Activated CD4-positive, alpha-beta T cell treated with anti-CD3 and anti-CD28 coated beads, Interleukin-2, Interleukin-6, amounts not matched to agents 100 ng/mL and 50 ng/mL, durations not matched to agents 16 hours and 8 hours (primary cell): ENCODE data around the gene DEAF1.
A peak's percentile ranks its signal among the peaks of the same experiment; 100 is the strongest.

Experiments
- DNase-seq: peaks from one replicate; pipeline ENCODE4 v3.0.0-alpha.2; 2020

DEAF1 gene

DNA sequence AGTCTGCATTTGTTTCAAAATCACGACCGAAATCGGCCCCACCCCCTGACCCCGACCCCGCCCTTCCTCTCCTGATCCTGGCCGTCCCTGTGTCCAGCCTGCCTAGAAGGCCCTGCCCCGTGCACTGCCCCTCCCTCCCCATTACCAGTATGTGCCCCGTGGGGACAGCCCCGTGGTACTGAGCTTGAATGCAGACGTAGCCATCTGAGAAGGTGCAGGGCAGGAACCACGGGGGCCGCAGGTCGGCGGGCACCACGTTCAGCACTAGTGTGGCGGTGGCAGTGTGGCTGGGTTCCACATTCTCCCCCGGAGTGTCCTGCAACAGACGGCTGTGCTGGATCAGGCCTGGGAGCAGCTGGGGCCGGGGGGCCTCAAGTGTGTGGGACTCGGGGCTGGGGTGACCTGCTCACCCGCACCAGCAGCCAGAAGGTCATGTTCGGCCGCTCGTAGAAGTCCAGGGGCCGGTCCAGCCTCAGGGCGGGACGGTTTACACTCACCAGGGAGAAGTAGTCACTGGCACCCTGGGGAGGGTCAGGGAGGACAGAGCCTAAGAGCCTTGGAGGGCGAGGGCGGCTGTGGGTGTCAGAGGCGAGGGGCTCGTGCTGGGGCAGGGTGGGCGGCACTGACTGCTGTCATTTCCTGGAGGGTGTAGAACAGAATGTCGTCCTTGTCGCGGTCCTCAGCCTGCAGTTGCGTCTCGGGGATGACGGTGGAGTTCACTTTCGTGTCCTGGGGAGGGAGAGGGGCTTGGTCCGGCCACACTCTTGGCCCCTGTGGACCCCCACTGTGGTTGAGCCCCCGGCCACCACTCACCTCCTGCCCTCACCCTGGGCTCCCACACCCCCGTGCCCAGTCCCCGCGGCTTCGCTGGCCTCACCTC, 73.8 kb downstream of the DEAF1 start:
- DNase-seq, result no peak

DNA sequence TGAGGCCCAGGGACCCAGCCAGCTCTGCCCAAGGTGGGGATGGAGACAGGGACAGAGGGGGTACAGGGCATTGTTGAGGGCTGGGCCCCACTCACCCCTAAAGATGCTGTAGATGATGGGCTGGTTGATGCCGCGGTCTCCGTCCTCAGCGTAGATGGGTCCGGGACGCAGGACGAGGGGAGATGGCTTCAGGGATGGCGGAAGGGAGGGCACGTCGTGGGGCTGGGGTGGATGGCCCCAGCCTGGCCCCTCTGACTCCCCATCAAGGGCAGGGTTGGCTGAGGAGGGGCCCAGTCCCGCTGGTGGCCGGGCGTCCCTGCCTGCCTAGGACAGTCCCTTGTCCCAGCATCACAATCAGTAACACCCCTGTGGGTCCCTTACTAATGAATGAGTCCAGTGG, 74.8 kb downstream of the DEAF1 start:
- DNase-seq, result no peak

DNA sequence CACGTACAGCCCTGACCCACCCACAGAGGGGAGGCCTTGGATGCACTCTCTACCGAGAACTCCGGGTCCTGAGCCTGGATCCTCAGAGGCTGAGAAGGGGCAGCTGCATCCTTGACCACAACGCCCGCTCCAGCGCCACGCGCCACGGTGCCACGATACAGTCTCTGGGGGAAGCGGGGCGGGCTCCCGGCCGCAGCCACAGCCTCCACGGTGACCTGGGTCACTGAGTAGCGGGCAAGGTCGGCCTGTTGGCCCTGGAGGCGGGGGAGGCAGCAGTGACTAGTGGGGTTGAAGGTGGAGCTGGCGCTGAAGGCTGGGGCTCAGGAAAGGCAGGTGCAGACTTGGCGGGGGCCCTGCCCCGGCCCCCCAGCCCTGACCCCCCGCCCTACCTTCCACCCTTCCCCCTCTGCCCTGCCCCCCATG, 75.4 kb downstream of the DEAF1 start:
- no peak for DNase-seq

DNA sequence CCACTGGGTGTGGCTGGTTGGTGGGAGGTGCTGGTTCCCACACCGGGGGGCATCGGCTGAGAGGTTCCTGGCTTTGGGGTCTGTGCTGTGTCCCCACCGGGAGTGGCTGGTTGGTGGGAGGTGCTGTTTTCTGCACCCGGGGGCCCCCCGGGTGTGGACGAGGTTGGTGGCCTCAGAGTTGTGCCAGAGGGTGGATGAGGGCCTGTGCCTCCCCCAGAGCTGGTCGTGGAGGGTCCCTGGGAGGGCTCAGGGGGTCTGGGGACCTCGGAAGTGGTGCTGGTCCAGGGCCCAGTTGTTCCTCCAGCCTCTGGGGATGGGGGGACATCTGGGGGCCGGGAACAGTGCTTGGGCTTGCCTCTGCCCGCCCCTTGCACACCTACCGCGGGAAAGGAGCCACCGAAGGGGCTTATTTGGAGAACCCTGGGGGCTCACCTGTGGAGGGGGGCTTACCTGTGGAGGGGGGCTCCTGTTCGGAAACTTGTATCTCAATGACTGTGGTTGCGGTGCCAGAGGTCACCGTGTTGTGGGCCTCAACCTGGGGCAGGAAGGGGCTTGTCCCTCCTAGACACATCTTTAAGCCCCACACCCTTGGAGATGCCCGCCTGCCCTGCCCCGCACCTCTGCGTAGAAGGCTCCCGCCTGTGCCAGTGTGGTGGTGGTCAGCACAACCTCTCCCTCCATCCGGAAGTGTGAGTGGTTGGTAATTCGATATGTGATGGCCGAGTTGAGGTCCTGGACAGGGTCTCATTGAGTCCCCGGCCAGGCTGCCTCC, 76.0 kb downstream of the DEAF1 start:
- DNase-seq, result no peak

DNA sequence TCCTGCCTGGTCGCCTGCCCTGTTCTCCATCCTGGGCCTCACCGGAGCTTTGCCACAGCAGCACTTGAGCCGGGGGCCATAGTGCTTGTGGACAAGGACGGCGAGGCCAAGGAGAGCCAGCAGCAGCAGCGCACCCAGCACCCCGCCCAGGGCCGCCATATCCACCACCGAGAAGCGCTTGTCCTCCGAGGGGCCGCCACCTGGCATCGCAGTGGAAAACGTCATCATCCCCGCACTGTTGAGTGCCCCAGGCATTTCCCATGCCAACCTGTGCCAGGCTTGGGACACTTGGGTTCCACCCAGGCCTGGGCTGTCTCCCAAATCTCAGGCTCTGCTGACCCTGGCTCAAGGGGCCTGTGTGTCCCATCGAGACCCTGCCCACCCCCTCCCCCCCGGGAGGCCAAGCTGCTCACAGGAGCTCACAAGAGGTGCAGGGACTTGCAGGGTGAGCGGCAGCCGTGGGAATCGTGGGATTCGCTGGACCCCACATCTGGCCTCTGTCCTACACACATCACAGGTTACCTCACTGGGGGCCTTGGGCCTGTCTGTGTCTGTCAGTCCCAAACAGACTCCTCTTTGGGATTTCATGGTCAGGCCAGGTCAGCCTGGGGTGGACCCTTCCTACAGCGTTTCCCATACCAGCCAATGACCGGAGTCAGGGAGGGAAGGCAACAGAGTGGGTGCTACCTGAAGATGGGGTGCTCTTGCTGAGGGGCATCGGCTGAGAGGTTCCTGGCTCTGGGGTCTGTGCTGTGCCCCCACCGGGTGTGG, 76.9 kb downstream of the DEAF1 start:
- no peak for DNase-seq

DNA sequence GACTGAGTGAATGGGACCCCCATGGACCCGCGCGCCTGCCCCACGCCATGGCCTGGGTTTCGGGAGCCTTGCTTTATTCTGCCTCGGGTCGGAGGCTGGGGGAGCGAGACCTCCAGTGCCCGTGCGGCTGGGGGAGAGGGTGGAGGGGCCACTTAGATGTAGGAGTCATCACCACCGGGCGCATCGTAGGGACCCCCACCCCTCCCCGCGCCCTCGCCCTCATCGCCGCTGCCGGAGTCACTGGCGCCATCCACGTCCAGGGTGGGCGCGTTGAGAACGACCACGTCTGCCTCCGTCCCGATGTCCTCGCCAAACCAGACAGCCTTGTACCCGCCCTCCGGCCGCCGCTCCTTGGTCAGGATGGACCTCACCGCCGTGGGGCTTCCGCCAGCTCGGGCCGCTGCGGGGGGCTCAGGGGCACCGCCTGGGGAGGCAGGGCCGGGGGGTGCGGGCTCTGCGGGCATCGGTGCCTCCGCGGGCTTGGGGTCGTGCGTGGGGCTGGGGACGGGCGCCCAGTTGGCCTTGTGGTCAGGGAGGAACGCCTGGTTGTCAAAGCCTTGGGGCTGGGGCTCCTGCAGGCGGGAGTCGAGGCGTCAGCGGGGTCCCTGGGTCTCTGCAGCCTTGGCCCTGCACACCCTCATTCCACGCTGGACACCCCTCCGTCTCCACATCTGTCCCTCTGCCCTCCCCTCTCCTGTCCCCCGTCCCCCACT, 77.7 kb downstream of the DEAF1 start:
- no peak for DNase-seq

DNA sequence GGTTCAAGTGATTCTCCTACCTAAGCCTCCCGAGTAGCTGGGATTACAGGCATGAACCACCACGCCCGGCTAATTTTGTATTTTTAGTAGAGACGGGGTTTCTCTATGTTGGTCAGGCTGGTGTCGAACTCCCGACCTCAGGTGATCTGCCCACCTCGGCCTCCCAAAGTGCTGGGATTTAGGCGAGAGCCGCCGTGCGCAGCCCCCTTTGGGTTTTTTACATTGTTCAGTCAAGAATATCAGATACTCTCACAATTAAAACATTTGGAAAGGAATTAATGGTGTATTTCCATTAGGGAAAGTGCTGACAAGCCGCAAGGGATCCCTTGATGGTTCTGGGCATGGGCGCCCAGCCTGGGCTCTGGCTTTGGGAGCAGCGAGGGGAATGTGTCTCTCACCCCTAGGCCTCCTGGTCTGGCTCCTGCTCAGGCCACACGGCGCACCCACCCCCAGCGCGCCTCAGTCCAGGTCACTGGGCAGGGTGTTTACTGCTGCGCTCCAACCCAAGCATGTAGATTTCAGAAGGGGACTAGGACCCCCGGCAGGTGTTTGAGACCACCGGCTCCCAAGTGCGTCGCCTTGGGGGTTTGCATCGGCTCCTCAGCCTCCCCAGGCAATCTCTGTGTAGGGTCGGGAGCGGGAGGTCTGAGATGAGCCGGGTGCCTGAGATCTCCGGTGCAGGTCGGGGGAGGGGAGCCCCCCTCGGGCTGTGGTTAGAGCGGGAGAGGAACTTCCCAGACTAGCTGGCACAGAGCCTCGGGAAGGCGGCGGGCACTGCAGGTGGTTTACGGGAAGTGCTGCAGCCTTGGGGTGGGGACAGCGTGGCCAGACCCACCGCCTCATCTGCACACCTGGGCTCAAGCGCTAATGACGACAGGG, 78.5 kb downstream of the DEAF1 start:
- DNase-seq, result no peak

DNA sequence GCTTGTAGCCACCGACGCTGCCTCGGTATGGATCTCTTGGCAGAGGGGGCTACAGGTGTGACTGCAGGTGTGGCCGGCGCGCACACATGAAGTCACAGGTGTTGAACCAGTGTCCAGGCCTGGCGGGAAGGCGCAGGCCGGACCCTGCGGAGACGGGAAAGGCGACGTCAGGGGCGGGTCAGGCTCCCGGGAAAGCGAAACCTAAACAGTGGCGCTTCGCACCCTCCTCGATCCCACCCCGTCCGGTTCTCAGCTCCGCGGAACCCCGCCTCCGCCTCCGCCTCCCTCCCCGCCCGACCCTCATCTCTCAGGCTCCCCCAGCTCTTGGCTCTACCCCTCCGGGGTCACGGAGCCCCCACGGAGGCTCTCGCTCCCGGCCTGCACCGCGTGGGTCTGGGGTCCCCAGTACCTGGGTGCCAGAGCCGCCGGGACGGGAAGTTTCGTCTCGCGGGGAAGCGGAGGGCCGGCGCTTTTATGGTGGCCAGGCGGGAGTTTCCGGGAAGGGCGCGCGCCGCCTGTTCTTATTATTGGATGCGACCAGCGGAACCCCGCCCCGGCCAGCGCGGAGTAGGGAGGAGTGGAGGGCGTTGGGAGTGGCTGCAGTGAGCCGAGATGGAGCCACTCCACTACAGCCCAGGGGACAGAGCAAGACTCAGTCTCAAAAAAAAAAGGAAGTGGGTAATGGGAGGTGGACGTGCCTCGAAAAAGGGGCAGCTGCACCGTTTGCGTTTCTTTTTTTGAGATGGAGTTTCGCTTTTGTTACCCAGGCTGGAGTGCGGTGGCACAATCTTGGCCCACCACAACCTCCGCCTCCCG, 79.3 kb downstream of the DEAF1 start, which contains the start of gene IRF7:
IRF7 (minus strand) TSS at position 447 of the 816 bp plus-strand sequence. CDS start 586 bp downstream, outside the sequence.
- peak; percentile 92 for DNase-seq

DNA sequence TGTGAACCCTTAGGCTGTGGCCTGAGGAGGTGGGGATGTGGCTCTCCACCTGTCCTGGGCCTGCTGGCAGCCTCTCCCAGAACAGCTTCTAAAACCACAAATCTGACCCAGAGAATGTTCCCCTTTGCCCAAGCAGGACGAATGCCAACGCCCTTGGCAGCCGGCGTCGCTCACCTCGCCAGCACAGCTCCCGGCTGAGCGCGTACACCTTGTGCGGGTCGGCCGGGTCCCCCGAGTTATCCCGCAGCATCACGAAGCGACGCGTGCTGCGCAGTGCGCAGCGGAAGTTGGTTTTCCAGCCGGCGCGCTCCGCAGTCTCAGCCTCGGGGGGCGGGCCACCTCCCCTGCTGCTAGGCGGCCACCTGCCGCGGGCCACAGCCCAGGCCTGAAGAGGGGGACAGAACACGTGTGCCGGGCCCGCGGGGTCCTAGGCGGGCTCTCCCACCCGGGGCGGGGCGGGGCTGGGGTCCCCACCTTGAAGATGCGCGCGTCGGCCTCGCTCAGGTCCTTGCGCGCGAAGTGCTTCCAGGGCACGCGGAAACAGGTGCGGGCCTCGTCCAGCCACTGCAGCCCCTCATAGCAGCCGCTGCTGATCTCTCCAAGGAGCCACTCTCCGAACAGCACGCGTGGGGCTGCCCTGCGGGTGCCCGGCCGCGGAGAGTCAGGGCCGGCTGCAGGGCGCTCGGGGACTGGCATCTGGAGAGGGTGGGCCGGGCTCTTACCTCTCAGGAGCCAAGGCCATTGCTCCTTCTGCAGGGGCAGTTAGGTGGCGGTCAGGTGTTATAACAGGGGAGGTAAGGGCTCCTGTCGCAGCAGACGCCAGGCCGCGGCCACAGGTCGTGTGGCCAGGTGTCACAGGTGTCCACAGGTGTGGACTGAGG, 80.2 kb downstream of the DEAF1 start:
- DNase-seq, result no peak

DNA sequence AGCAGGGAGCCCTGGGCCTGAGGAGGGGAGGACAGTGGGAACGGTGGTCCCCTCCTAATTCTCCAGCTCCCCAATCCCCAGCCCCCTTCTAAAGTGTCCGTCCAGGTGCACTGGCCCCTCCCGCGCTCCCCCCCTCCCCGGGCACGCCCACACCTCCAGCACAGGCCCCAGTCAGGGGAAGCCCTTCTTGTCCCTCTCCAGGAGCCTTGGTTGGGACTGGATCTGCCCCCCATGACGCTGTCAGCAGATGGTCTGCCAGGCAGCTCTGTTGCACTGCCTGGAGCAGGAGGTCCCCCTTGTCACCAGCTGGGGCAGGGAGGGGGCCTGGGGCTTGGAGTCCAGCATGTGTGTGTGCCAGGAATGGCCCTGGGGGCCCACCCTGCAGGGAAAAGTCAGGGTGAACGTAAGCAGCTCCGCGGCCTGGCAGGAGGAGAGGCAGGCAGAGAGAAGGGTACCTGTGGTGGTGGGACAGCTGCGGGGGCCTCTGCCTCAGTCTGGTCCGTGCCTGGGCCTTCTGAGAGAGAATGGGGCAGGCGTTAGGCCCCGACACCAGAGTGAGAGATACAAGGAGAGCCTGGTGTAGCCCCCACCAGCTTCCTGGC, 80.9 kb downstream of the DEAF1 start:
- no peak for DNase-seq

DNA sequence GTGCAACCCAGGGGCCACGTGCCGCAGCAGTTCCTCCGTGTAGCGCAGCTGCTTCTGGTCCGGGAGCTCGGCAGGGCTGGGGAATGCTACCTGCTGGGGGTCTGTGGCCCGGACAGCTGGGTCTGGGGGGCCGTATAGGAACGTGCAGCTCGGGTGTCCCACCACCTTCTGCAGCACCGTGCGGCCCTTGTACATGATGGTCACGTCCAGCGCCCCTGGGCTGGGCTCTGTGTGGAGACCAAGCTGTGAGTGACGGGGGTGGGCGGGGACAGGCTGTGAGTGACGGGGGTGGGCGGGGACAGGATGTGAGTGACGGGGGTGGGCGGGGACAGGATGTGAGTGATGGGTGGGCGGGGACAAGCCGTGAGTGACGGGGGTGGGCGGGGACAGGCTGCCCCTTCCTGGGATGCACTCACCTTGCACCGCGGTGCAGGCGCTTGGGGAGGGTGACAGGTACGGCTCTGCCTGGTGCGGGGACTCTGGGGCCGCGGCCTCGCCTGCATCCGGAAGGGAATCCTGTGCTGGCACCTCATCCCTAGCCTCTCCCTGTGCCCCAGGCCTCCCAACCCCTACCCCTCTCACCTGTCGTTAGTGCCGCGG, 81.6 kb downstream of the DEAF1 start:
- peak; percentile 86 for DNase-seq

DNA sequence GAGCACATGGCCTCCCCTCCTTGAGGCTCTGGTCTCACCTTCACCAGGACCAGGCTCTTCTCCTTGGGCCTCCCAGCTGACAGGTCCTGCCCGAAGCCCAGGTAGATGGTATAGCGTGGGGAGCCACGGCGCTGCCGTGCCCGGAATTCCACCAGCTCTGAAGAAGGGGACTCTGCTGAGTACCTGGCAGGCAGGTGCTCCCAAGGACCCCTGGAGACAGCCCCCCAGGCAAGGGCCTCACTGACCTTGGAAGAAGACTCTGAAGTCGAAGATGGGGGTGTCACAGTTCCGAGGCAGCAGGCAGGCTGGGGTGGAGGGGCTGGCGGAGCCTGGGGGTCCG, 82.1 kb downstream of the DEAF1 start:
- no peak for DNase-seq

DNA sequence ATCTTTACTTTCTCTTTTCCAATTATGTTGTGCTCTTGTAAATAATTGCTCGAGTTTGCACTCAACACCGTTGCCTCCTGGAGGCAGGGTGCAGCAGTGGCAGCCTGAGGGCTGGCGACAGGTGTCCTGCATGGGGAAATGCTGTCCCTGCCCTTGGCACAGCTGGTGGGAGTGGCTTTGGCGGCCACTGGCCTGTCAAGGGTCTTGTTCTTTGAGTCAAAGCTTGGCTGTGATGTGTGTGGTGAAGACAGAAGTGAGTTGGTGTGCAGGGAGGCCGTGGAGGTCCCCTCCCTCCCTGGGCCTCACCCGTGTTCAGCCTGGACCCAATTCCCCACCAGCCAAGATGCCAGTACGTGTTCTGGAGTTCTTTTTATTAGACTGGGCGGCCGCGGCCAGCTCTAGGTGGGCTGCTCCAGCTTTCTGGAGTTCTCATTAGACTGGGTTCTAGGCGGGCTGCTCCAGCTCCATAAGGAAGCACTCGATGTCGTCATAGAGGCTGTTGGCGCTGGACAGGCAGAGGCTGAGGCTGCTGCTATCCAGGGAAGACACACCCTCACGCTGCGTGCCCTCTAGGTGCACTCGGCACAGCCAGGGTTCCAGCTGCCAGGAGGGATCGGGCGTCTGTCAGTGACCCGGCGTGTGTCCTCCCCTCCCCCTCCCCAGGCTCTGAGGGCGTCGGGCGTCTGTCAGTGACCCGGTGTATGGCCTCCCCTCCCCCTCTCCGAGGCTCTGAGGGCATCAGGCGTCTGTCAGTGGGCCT, 82.6 kb downstream of the DEAF1 start:
- DNase-seq, result no peak

DNA sequence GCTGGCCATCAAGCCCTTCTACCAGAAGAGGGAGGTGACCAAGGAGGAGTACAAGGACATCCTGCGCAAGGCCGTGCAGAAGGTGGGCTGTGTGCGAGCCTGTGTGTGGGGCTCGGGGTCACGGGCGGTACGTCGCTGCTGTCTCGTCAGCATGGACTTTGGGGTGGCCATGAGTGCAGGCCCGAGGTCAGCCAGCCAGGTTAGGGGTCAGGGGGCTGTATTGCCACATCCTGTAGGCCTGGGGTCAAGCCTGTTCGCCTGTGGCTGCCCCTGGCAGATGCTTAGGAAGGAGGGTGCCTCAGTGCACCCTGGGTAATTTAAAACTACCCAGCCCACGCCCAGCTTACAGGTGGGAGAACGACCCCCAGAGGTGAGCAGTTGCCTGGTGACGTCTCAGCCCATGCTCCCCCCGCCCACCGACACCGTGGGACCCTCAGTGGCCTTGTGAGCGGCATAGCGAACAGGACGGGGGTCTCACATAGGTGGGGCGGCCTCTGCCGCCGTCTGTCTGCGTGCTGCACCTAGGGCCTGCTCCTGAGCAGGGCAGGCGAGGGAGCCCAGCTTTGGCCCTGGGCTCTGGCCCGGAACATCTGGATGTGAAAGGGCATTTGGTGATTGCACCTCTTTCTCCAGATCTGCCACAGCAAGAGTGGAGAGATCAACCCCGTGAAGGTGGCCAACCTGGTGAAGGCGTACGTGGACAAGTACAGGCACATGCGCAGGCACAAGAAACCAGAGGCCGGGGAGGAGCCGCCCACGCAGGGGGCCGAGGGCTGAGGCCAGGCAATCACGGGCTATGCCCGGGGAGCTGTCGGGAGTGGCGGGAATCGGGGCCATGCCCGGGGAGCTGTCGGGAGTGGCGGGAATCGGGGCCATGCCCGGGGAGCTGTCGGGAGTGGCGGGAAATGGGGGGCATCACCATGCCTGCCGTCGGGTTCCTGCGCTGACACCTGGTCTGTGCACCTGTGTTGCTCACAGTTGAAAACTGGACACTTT, 83.7 kb downstream of the DEAF1 start:
- no peak for DNase-seq

DNA sequence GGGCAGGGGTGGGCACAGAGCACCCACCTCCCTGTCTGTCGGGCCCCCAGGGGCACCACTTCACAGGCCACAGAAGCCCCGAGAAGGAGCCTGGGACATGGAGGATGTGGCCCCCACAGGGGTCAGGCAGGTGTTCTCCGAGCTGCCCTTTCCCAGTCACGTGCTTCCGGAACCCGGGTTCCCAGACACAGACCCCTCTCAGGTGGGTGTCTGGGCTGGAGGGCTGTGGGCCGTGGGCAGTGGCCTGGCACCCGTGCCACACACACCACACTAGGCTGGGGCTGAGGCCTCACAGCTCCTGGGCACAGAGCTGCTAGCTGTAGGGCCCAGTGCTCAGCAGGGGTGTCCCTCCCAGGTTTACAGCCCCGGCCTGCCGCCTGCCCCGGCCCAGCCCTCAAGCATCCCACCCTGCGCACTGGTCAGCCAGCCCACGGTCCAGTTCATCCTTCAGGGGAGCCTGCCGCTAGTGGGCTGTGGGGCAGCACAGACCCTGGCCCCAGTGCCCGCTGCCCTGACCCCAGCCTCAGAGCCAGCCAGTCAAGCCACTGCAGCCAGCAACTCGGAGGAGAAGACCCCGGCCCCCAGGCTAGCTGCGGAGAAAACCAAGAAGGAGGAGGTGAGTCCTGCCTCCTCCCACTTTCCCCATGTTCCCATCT, 84.7 kb downstream of the DEAF1 start:
- no peak for DNase-seq

DNA sequence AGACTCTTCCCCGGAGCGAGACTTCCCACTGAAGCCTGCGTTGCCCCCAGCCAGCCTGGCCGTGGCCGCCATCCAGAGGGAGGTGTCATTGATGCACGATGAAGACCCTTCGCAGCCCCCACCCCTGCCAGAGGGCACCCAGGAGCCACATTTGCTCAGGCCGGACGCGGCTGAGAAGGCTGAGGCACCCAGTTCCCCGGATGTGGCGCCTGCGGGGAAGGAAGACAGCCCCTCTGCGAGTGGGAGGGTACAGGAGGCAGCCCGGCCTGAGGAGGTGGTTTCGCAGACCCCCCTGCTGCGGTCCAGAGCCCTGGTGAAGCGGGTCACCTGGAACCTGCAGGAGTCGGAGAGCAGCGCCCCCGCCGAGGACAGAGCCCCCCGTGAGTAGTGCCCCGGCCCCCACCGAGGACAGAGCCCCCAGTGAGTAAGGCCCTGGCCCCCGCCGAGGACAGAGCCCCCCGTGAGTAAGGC, 85.6 kb downstream of the DEAF1 start:
- DNase-seq, result no peak
